K562 (cell line): Measurements from ENCODE around the gene TOM1. TPM values are rescaled to one million over a fixed set of nuclear protein-coding genes. Genes with fewer than 3 reads are reported as not detected.

Experiments used
- ATAC-seq: fragments of 200-7000 bp; cut with Tn5 transposase; 3 replicates; pipeline ENCODE4 v1.9.1; 2020; ENCODE audit warnings: moderate library complexity
- BruUV-seq: library from RNA; stranded (reverse); fragments of 400-500 nt; replicated peaks from 2 replicates; lab custom pipeline; 2021; lab: Mats Ljungman, UMichigan
- CTCF ChIA-PET: fragments of 300-600 bp; formaldehyde crosslinking; extraction: SDS; loops from one replicate; lab custom pipeline; 2021; ENCODE audit warnings: low intra/inter-chr PET ratio; lab: Yijun Ruan, JAX
- POLR2A ChIA-PET: fragments of 300-600, 350-650 bp; sonication (Branson Sonifier 250); formaldehyde crosslinking; extraction: SDS; loops from one replicate; lab custom pipeline; 2021; ENCODE audit warnings: antibody characterized with exemption, inconsistent platforms; lab: Yijun Ruan, JAX
- DNase-seq, 4 experiments: peaks; one replicate each; pipeline versions ENCODE4 v3.0.0 to v3.0.0-alpha.2; 2011 to 2018; ENCODE audit warnings: low spot score in 3 of 4, mixed read lengths in 3 of 4; ENCODE audit errors: extremely low read depth in 1 of 4
- FAIRE-seq: peaks from 2 replicates; lab custom pipeline; 2011; peaks lifted over from hg19 to GRCh38; lab: Jason Lieb, UNC
- H2AFZ ChIP-seq: 2 replicates; pipeline ENCODE4 v1.6.0; 2011; ENCODE audit warnings: low read depth, low read length, control low read depth, inconsistent platforms
- H3K27ac ChIP-seq: fragments of 200-600 bp; 3 replicates; pipeline ENCODE4 v1.8.0; 2011; ENCODE audit warnings: low read depth, mild to moderate bottlenecking, control low read depth, inconsistent platforms, low read length, moderate library complexity, mixed read lengths; ENCODE audit errors: extremely low read depth
- H3K27me3 ChIP-seq, 2 experiments: fragments of 300-600 bp in 1 of 2; 2 replicates in 1 of 2; 3 replicates in 1 of 2; pipeline versions ENCODE4 v1.6.0 to v1.8.0; 2011; ENCODE audit warnings: inconsistent platforms in 2 of 2, low read length in 2 of 2, mild to moderate bottlenecking in 1 of 2, mixed read lengths in 1 of 2, moderate library complexity in 1 of 2; ENCODE audit not compliant: control insufficient read depth in 2 of 2, insufficient read depth in 2 of 2
- H3K36me3 ChIP-seq: fragments of 300-600 bp; 3 replicates; pipeline ENCODE4 v1.8.0; 2011; ENCODE audit warnings: mild to moderate bottlenecking, low read length, inconsistent platforms; ENCODE audit not compliant: control insufficient read depth, insufficient read depth
- H3K4me1 ChIP-seq, 2 experiments: fragments of 200-600 bp in 1 of 2; replicated peaks in 1 of 2; 2 replicates in 1 of 2; 3 replicates in 1 of 2; pipeline versions ENCODE4 v1.5.1 to v1.8.0; 2011; ENCODE audit warnings: inconsistent platforms in 2 of 2, low read length in 2 of 2, mild to moderate bottlenecking in 1 of 2, mixed read lengths in 1 of 2, moderate library complexity in 1 of 2; ENCODE audit not compliant: control insufficient read depth in 2 of 2, insufficient read depth in 2 of 2
- H3K4me2 ChIP-seq: 2 replicates; pipeline ENCODE4 v1.6.1; 2011; ENCODE audit warnings: low read length, control low read depth, inconsistent platforms, mixed read lengths; ENCODE audit not compliant: insufficient read depth
- H3K4me3 ChIP-seq: fragments of 200-600 bp; sonication (generic), shearing (Covaris generic); 2 replicates; pipeline ENCODE4 v1.5.1; 2016; ENCODE audit warnings: control low read depth, inconsistent platforms
- H3K79me2 ChIP-seq: fragments of 200-600 bp; 3 replicates; pipeline ENCODE4 v1.8.0; 2011; ENCODE audit warnings: low read length, inconsistent platforms; ENCODE audit not compliant: control insufficient read depth, insufficient read depth
- H3K9ac ChIP-seq, 2 experiments: 2 replicates each; pipeline versions ENCODE4 v1.6.0 to v1.6.1; 2011; ENCODE audit warnings: low read depth in 2 of 2, low read length in 2 of 2, control low read depth in 1 of 2, inconsistent platforms in 1 of 2, mild to moderate bottlenecking in 1 of 2, mixed read lengths in 1 of 2; ENCODE audit not compliant: insufficient read depth in 1 of 2
- H3K9me1 ChIP-seq: one replicate; pipeline ENCODE4 v1.6.0; 2011; ENCODE audit warnings: inconsistent platforms, mild to moderate bottlenecking, low read length, moderate library complexity; ENCODE audit not compliant: control insufficient read depth, insufficient read depth
- H3K9me3 ChIP-seq: replicated peaks from 2 replicates; pipeline ENCODE4 v1.5.1; 2011; ENCODE audit warnings: low read depth, low read length, inconsistent platforms; ENCODE audit not compliant: control insufficient read depth, insufficient read depth
- H4K20me1 ChIP-seq: replicated peaks from 2 replicates; pipeline ENCODE4 v1.6.1; 2011; ENCODE audit warnings: low read length, inconsistent platforms, mixed read lengths; ENCODE audit not compliant: control insufficient read depth, insufficient read depth
- CXXC5 ChIP-seq: fragments of 250-450 bp; sonication (Bioruptor Pico); IDR thresholded peaks from 2 replicates; pipeline ENCODE4 v1.8.0; 2022; ENCODE audit warnings: inconsistent platforms, mild to moderate bottlenecking, moderate library complexity
- MBD2 ChIP-seq: sonication (generic); IDR thresholded peaks from 2 replicates; pipeline ENCODE4 v1.6.1; 2016; ENCODE audit warnings: low read depth, borderline replicate concordance
- MCM3 ChIP-seq: fragments of 450-650 bp; IDR thresholded peaks from 2 replicates; pipeline ENCODE4 v1.6.1; 2016
- NCOA1 ChIP-seq: fragments of 450-650 bp; IDR thresholded peaks from 2 replicates; pipeline ENCODE4 v1.6.1; 2016; ENCODE audit warnings: low read depth
- VEZF1 ChIP-seq: fragments of 200-800 bp; sonication (Bioruptor generic); IDR thresholded peaks from 2 replicates; pipeline ENCODE4 v1.6.1; 2017; ENCODE audit warnings: missing genetic modification characterization, missing compliant biosample characterization
- ZBTB43 ChIP-seq: sonication (generic); formaldehyde crosslinking; IDR thresholded peaks from 2 replicates; pipeline ENCODE4 v1.8.0; 2023; ENCODE audit warnings: mild to moderate bottlenecking, missing genetic modification reagents
- ZHX1 ChIP-seq: fragments of 150-350 bp; conservative IDR thresholded peaks from 2 replicates; pipeline ENCODE4 v1.6.1; 2014; ENCODE audit warnings: low read length
- ZNF408 ChIP-seq: fragments of 250-450 bp; sonication (Bioruptor Pico); IDR thresholded peaks from 2 replicates; pipeline ENCODE4 v1.4.0; 2020; ENCODE audit warnings: low read depth, mild to moderate bottlenecking, moderate library complexity
- ZNF699 ChIP-seq: fragments of 250-450 bp; sonication (Bioruptor Pico); IDR thresholded peaks from 2 replicates; pipeline ENCODE4 v1.8.0; 2021; ENCODE audit warnings: mild to moderate bottlenecking, moderate library complexity; ENCODE audit not compliant: insufficient replicate concordance
- WGBS: fragments of 100-300 bp; shearing (Covaris generic); methylation state at CpG from one replicate; pipeline ENCODE4 v1.1.6; 2016; ENCODE audit warnings: low coverage, mixed read lengths; ENCODE audit not compliant: insufficient coverage; ENCODE audit errors: missing lambda C conversion rate; 5-methylcytosine and 5-hydroxymethylcytosine counted together
- in situ Hi-C: fragments of 300-500 bp; cut with MboI; formaldehyde crosslinking; loops from 4 replicates; pipeline ENCODE4 v1.15.0; 2018; ENCODE audit warnings: inconsistent platforms, mixed read lengths
- intact Hi-C: fragments of 100-400 bp; cut with micrococcal nuclease; formaldehyde crosslinking; loops from 2 replicates; pipeline ENCODE4 v1.14.2; 2022
- polyA plus RNA-seq, 8 experiments: library from polyadenylated mRNA; depleted of rRNA in 4 of 8; stranded (reverse) in 5 of 8; unstranded in 3 of 8; fragments of >200 nt; fragmentation: Nextera tagmentation in 2 of 8; fragmentation: Illumina TruSeq in 1 of 8; extraction: Ambion mirVana in 2 of 8; extraction: Trizol in 1 of 8; gene quantifications; 2 replicates each; pipeline versions ENCODE4 v1.2.1 to v1.2.3, GENCODE V29; 2011 to 2014; ENCODE audit warnings: inconsistent platforms in 1 of 8, missing spikeins in 1 of 8
- total RNA-seq, 7 experiments: library from RNA; depleted of rRNA in 6 of 7; stranded (reverse); fragments of >200 nt in 6 of 7; fragmentation: Illumina TruSeq in 2 of 7; extraction: Trizol in 2 of 7; gene quantifications; 2 replicates each; pipeline versions ENCODE4 v1.2.1 to v1.2.3, GENCODE V29; 2011 to 2021; ENCODE audit warnings: low replicate concordance in 1 of 7

Gene TOM1
- total and polyA plus RNA-seq, 9 of the 15 experiments (the other 6 are each of a cell fraction or from before 2014, with no cell fraction given): 0.64 to 20.6 (median 12.0) TPM

- peaks cover 22% of the 10 kb centered on the region for H3K79me2 ChIP-seq
- ChIA-PET POLR2A (interaction anchor here (0.6 to 1.6 kb wide), 3 partner anchors 8 to 28 kb away, joined by 3 to 8 read pairs (median 3); partner anchors contain the start of gene HMGXB4), CTCF (no interaction called here)
- DNase-seq (no peak), ATAC-seq (no peak), FAIRE-seq (no peak)
- WGBS: 83% methylated on average over 3 of the region's 3 CpGs
- no peak overlapping the region for H3K27ac ChIP-seq
- no peak for TF ChIP-seq ZNF408 (CRISPR knock-in tag)
- BruUV-seq: no TSS peak
- H2AFZ ChIP-seq: no peak overlapping the region
- no peak overlapping the region for H3K4me3 ChIP-seq
- H3K9me1 ChIP-seq: no peaks in the 10 kb centered on the region
- no peaks in the 10 kb centered on the region for H3K9me3 ChIP-seq
- H3K4me2 ChIP-seq: no peak overlapping the region
- in situ Hi-C loops (no loop called here), intact Hi-C loops (no loop called here)
- H4K20me1 ChIP-seq: no peaks in the 10 kb centered on the region
- no peak overlapping the region for H3K9ac ChIP-seq
- no peaks in the 10 kb centered on the region for H3K27me3 ChIP-seq
- no peaks in the 10 kb centered on the region; a peak in 1 of 5 replicates for H3K4me1 ChIP-seq
- peaks cover 94% of the 10 kb centered on the region for H3K36me3 ChIP-seq
Observed at GRCh38 chr22:35266277-35266676, 33.4 kb upstream of the TOM1 start.

- intact Hi-C loops: no loop called here
- no peaks in the 10 kb centered on the region for H4K20me1 ChIP-seq
- in situ Hi-C loops: no loop called here
- ATAC-seq: no peak
- FAIRE-seq: no peak
- H3K4me1 ChIP-seq: no peaks in the 10 kb centered on the region; a peak in 1 of 5 replicates
- peaks cover 89% of the 10 kb centered on the region; the same call in 2 of the 3 replicates for H3K36me3 ChIP-seq
- H3K9me3 ChIP-seq: no peaks in the 10 kb centered on the region
- no peaks in the 10 kb centered on the region for H3K27me3 ChIP-seq
- no peak overlapping the region for H3K9ac ChIP-seq
- no peak overlapping the region for H3K4me3 ChIP-seq
- WGBS: 92% methylated on average over 3 of the region's 3 CpGs
- ChIA-PET CTCF (no interaction called here), POLR2A (interaction anchor here (2.5 kb wide), 1 partner anchor 12 kb away, joined by 9 read pairs; the partner anchor contains the start of gene HMGXB4)
- no peak overlapping the region for H2AFZ ChIP-seq
- peaks cover 13% of the 10 kb centered on the region for H3K79me2 ChIP-seq
- no peak overlapping the region for H3K27ac ChIP-seq
- no peaks in the 10 kb centered on the region for H3K9me1 ChIP-seq
- no TSS peak for BruUV-seq
- H3K4me2 ChIP-seq: no peak overlapping the region
- no peak for DNase-seq
- TF ChIP-seq ZBTB43 (CRISPR knock-in tag): no peak
- no peak for TF ChIP-seq ZNF699 (CRISPR knock-in tag)
- TF ChIP-seq VEZF1 (CRISPR knock-in tag): no peak
- no peak for TF ChIP-seq NCOA1
- no peak for TF ChIP-seq MBD2
- TF ChIP-seq CXXC5: no peak
- no peak for TF ChIP-seq MCM3
- no peak for TF ChIP-seq ZHX1
Observed at GRCh38 chr22:35269630-35270029, 30.1 kb upstream of the TOM1 start.
